KMS-11 (cell line): ENCODE measurements around the gene BRPF1.

Source experiments
- H2AFZ ChIP-seq: fragments of 200-600 bp; sonication (generic); 2 replicates; pipeline ENCODE4 v1.6.1; 2016; ENCODE audit warnings: antibody characterized with exemption, mixed run types, low read depth
- H3K27ac ChIP-seq: fragments of 200-600 bp; sonication (generic); 2 replicates; pipeline ENCODE4 v1.6.1; 2016; ENCODE audit warnings: mild to moderate bottlenecking, mixed run types
- H3K27me3 ChIP-seq: fragments of 200-600 bp; sonication (generic); 2 replicates; pipeline ENCODE4 v1.6.1; 2017; ENCODE audit warnings: mild to moderate bottlenecking, low read depth, mixed run types, moderate library complexity; ENCODE audit not compliant: insufficient read depth
- H3K36me3 ChIP-seq: fragments of 200-600 bp; sonication (generic); 2 replicates; pipeline ENCODE4 v1.6.1; 2017; ENCODE audit warnings: mild to moderate bottlenecking, mixed run types; ENCODE audit not compliant: insufficient read depth
- H3K4me1 ChIP-seq: fragments of 200-600 bp; sonication (generic); 2 replicates; pipeline ENCODE4 v1.6.1; 2016; ENCODE audit warnings: mild to moderate bottlenecking, low read depth, mixed run types; ENCODE audit not compliant: poor library complexity, severe bottlenecking
- H3K4me2 ChIP-seq: fragments of 200-600 bp; sonication (generic); 2 replicates; pipeline ENCODE4 v1.7.0; 2016; ENCODE audit warnings: mild to moderate bottlenecking, mixed run types
- H3K4me3 ChIP-seq: fragments of 200-600 bp; sonication (generic); IDR thresholded peaks from 2 replicates; pipeline ENCODE4 v1.6.1; 2017; ENCODE audit warnings: low read depth, low read length, mixed read lengths; ENCODE audit not compliant: insufficient read depth
- H3K79me2 ChIP-seq: fragments of 200-600 bp; sonication (generic); 2 replicates; pipeline ENCODE4 v1.6.1; 2016; ENCODE audit warnings: low read depth, mixed run types; ENCODE audit not compliant: insufficient read depth
- H3K9ac ChIP-seq: fragments of 200-600 bp; sonication (generic); 2 replicates; pipeline ENCODE4 v1.6.1; 2016; ENCODE audit warnings: mild to moderate bottlenecking, mixed run types
- H4K20me1 ChIP-seq: fragments of 200-600 bp; sonication (generic); 2 replicates; pipeline ENCODE4 v1.6.1; 2016; ENCODE audit warnings: mild to moderate bottlenecking, mixed run types; ENCODE audit not compliant: insufficient read depth
- TF ChIP-seq, protein P1 (sequence below): fragments of 200-600 bp; sonication (generic); conservative IDR thresholded peaks from 2 replicates; pipeline ENCODE4 v1.6.1; 2017; ENCODE audit warnings: low read depth, mild to moderate bottlenecking, antibody characterized with exemption, low read length, moderate library complexity, mixed read lengths

BRPF1 gene

DNA sequence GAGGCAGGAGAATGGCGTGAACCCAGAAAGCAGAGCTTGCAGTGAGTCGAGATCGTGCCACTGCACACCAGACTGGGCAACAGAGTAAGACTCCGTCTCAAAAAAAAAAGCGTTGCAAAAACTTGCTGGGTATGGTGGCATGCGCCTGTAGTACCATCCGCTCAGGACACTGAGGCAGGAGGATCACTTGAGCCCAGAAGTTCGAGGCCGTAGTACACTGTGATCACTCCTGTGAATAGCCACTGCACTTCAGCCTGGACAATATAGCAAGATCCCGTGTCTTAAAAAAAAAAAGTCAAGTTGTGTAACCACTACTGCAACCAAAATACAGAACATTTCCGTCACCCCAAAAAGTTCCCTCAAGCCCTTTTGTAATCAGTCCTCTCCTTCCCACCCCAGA is 62.9 kb downstream of the BRPF1 start:
- H3K27me3 ChIP-seq: no peaks in the 10 kb centered on the region
- H3K79me2 ChIP-seq: peaks cover 30% of the 10 kb centered on the region
- no peaks in the 10 kb centered on the region for H3K36me3 ChIP-seq
- TF ChIP-seq, protein P1, sequence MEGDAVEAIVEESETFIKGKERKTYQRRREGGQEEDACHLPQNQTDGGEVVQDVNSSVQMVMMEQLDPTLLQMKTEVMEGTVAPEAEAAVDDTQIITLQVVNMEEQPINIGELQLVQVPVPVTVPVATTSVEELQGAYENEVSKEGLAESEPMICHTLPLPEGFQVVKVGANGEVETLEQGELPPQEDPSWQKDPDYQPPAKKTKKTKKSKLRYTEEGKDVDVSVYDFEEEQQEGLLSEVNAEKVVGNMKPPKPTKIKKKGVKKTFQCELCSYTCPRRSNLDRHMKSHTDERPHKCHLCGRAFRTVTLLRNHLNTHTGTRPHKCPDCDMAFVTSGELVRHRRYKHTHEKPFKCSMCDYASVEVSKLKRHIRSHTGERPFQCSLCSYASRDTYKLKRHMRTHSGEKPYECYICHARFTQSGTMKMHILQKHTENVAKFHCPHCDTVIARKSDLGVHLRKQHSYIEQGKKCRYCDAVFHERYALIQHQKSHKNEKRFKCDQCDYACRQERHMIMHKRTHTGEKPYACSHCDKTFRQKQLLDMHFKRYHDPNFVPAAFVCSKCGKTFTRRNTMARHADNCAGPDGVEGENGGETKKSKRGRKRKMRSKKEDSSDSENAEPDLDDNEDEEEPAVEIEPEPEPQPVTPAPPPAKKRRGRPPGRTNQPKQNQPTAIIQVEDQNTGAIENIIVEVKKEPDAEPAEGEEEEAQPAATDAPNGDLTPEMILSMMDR: no peak
- no peak overlapping the region for H2AFZ ChIP-seq
- H3K27ac ChIP-seq: no peak overlapping the region
- H3K9ac ChIP-seq: no peak overlapping the region
- H3K4me2 ChIP-seq: no peak overlapping the region
- H3K4me3 ChIP-seq: no peak overlapping the region
- no peaks in the 10 kb centered on the region for H4K20me1 ChIP-seq
- peaks cover 7% of the 10 kb centered on the region for H3K4me1 ChIP-seq

DNA sequence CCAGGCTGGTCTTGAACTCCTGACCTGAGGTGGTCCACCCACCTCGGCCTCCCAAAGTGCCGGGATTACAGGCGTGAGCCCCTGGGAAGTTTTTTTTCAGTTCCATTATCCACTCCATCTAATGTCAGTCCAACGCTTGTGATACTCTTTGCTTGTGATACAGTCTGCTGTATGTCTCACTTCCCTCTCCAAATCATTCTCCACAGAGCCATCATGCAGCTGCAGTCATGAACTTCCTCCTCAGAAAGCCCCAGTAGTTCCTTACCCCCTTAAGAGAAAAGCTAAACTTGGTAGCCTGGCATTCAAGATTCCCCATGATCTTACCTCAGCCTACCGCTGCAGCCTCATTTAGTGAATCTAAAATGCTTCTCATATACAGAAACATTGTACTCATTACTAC is 63.7 kb downstream of the BRPF1 start:
- H3K4me3 ChIP-seq: no peak overlapping the region
- H3K36me3 ChIP-seq: no peaks in the 10 kb centered on the region
- no peak overlapping the region for H2AFZ ChIP-seq
- H3K79me2 ChIP-seq: peaks cover 30% of the 10 kb centered on the region
- H3K4me2 ChIP-seq: no peak overlapping the region
- no peaks in the 10 kb centered on the region for H4K20me1 ChIP-seq
- no peak overlapping the region for H3K27ac ChIP-seq
- no peaks in the 10 kb centered on the region for H3K27me3 ChIP-seq
- peaks cover 7% of the 10 kb centered on the region for H3K4me1 ChIP-seq
- TF ChIP-seq, protein P1: no peak
- H3K9ac ChIP-seq: no peak overlapping the region

DNA sequence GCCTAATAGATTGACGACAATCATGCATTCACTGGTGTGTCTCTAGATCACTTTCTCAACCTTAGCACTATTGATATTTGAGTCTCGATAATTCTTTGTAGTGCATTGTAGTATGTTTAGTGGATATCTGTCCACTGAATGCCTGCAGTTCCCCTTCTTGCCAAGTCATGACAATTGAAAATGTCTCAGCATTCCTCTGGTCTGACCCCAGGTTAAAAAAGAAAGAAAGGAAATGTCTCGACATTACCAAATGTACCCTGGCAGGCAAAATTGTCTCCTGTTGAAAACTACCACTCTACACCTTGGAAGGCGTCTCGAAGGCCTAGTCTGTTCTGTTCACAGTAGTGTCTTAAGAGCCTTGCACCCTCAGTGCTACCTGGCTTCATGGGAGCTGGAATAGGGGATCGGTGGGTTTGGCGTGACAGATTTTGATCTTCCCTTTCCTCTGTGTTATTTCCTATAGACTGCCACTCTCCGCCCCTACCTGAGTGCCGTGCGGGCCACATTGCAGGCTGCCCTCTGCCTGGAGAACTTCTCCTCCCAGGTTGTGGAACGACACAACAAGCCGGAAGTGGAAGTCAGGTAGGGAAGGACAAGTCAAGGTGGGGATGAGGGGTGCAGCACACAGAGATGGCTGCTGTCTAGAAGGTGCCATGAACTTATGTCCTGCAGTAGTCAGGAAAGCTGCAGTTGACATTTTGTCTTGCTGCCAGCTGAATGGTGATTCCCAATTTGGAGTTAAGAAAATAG is 65.8 kb downstream of the BRPF1 start:
- Histone ChIP-seq H3K4me1 (peaks cover 3% of the 10 kb centered on the region), H2AFZ (no peak overlapping the region), H3K4me3 (no peak overlapping the region), H3K27ac (no peak overlapping the region), H4K20me1 (no peaks in the 10 kb centered on the region), H3K79me2 (peaks cover 30% of the 10 kb centered on the region), H3K4me2 (no peak overlapping the region), H3K9ac (no peak overlapping the region), H3K27me3 (no peaks in the 10 kb centered on the region), H3K36me3 (no peaks in the 10 kb centered on the region; the same call in 1 of the 2 replicates)
- TF ChIP-seq, protein P1: no peak
